Activated T-cell treated with anti-CD3 and anti-CD28 coated beads, Interleukin-2, amount 50 U/mL, for 72 hours (primary cell): ENCODE measurements around the gene CTF1. TPM values are rescaled to one million over a fixed set of nuclear protein-coding genes. Genes with fewer than 3 reads are reported as not detected.

Source experiments
- ATAC-seq, 2 donors: fragments of 150-1000 bp; cut with Tn5 transposase; replicated peaks in 1 of 2; 2 replicates each; pipeline ENCODE4 v1.10.0; 2021; ENCODE audit warnings: moderate library complexity in 2 of 2, mild to moderate bottlenecking in 1 of 2
- DNase-seq, 2 donors: peaks; one replicate each; pipeline ENCODE4 v3.0.0; 2021 to 2022; ENCODE audit warnings: mixed read lengths in 1 of 2
- H3K27ac Mint-ChIP-seq: one replicate; pipeline ENCODE4 v1.8.0; 2022; ENCODE audit warnings: mild to moderate bottlenecking, moderate library complexity, mixed read lengths
- H3K27me3 Mint-ChIP-seq: one replicate; pipeline ENCODE4 v1.8.0; 2022; ENCODE audit warnings: low read depth, mixed read lengths
- H3K36me3 Mint-ChIP-seq, 2 donors: one replicate each; pipeline ENCODE4 v1.8.0; 2022; ENCODE audit warnings: mixed read lengths in 2 of 2, mild to moderate bottlenecking in 1 of 2; ENCODE audit not compliant: insufficient read depth in 2 of 2
- H3K4me1 Mint-ChIP-seq: one replicate; pipeline ENCODE4 v1.8.0; 2022; ENCODE audit warnings: low read depth, mixed read lengths
- H3K4me3 Mint-ChIP-seq, 2 donors: one replicate each; pipeline ENCODE4 v1.8.0; 2022; ENCODE audit warnings: mild to moderate bottlenecking in 2 of 2, mixed read lengths in 2 of 2, moderate library complexity in 2 of 2
- H3K9me3 Mint-ChIP-seq, 2 donors: one replicate each; pipeline ENCODE4 v1.8.0; 2022; ENCODE audit warnings: mixed read lengths in 2 of 2
- total RNA-seq, 2 donors: library from RNA; stranded (reverse); gene quantifications; one replicate each; pipeline ENCODE4 v1.2.3, GENCODE V29; 2022

CTF1 gene
- total RNA-seq, 2 donors from 2014 or later: 0.25 to 0.72 TPM

GRCh38 chr16:30923554-30924075 is 27.2 kb downstream of the CTF1 start, which contains the start of gene FBXL19:
TSS of gene FBXL19 (plus strand) at chr16:30923572. CDS start at chr16:30925755, 2,183 bp downstream.
- Mint-ChIP-seq H3K36me3 (no peaks in the 10 kb centered on the region), H3K27ac (peak within 1 kb of the TSS; percentile 98), H3K9me3 (no peaks in the 10 kb centered on the region), H3K27me3 (no peaks in the 10 kb centered on the region), H3K4me3 (peak within 1 kb of the TSS; percentile 96 to 99), H3K4me1 (peaks cover 22% of the 10 kb centered on the region)
- ATAC-seq (no peak), DNase-seq (peak in 1 of 2 donors; percentile 17)

DNA sequence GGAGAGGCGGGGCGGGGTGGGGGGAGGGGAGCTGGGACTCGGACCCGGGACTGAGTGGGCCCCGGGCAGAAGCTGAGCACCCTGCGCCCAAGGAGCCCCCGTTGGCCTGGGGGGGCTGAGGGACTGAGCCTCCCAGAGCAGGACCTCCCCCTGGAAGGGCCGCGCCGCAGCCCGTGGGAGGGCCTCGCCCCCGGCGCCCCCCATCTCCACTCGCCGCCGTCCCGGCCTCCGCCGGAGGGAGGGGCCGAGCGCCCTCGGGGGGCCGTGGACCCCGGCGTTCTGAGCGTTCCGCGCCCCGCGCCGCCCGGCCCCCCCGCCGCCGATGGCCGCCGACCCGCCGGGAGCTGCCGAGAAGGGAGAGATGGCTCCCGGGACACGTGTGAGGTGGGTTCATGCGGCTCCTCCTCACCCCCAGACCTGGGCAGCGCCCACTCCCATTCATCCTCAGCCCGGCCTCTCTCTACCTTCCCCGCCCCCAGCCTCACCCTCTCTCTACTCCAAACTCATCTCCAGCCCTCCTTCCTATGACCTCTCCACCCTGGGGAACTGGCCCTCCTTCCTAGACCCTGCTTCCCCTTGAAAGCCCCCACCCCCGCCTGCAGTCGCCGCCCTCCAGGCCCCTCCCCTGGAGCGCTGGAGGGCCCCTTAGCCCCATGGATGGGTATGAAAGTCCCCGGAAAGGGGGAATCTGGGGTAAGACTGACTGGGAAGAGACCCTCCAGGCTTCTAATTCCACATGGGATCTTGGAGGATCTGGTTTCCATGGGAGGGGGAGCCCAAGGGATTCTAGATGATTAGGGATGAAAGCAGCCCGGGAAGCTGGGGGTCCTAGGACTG is 27.9 kb downstream of the CTF1 start:
- ATAC-seq: no peak
- peak in 1 of 2 donors; percentile 29 for DNase-seq
- Mint-ChIP-seq H3K4me1 (peaks cover 22% of the 10 kb centered on the region), H3K36me3 (no peaks in the 10 kb centered on the region), H3K9me3 (no peaks in the 10 kb centered on the region), H3K4me3 (peak overlapping the region; percentile 79 to 82), H3K27ac (peak overlapping the region; percentile 52), H3K27me3 (no peaks in the 10 kb centered on the region)

DNA sequence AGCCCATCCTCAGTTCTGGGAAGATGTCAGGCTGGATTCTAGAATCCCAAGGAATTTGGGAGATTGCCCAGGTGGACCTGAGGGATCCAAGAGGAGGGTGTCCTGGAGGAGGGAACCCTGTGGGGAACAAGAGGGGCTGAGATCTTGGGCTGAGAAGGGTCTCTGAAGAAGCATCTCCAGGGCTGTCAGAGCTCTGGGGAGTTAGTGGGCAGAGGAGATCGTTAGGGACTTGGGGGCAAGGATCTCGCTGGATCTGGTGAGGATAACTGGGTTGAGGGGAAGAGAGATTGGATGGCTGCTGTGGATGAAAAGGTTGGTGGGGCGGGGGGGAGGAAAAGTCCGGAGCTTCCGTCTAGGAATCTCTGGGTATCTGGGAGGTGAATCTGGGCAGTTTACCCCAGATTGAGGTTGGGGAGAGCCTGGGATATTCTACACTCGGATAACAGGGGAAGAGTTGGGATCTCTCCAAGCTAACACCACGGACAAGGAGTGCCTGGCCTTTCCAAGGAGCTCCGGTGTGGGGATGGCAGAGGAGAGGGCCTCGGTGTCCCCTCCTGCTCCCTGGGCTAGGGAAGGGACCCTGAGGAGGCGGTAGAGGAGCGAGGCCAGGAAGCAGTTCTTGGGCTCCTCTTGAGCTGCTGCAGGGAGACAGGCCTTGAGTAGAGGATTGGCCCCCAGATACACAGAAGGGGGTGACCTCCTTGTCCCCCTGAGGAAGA is 28.7 kb downstream of the CTF1 start:
- Mint-ChIP-seq H3K4me1 (peaks cover 22% of the 10 kb centered on the region), H3K27me3 (no peaks in the 10 kb centered on the region), H3K27ac (peak overlapping the region; percentile 52), H3K9me3 (no peaks in the 10 kb centered on the region), H3K4me3 (peak overlapping the region; percentile 79 to 82), H3K36me3 (no peaks in the 10 kb centered on the region)
- ATAC-seq (no peak), DNase-seq (no peak)

GRCh38 chr16:30925632-30925987 is 29.2 kb downstream of the CTF1 start:
- Mint-ChIP-seq H3K4me3 (no peak overlapping the region), H3K4me1 (peaks cover 22% of the 10 kb centered on the region), H3K9me3 (no peaks in the 10 kb centered on the region), H3K36me3 (no peaks in the 10 kb centered on the region), H3K27me3 (no peaks in the 10 kb centered on the region), H3K27ac (no peak overlapping the region)
- no peak for ATAC-seq
- no peak for DNase-seq

DNA sequence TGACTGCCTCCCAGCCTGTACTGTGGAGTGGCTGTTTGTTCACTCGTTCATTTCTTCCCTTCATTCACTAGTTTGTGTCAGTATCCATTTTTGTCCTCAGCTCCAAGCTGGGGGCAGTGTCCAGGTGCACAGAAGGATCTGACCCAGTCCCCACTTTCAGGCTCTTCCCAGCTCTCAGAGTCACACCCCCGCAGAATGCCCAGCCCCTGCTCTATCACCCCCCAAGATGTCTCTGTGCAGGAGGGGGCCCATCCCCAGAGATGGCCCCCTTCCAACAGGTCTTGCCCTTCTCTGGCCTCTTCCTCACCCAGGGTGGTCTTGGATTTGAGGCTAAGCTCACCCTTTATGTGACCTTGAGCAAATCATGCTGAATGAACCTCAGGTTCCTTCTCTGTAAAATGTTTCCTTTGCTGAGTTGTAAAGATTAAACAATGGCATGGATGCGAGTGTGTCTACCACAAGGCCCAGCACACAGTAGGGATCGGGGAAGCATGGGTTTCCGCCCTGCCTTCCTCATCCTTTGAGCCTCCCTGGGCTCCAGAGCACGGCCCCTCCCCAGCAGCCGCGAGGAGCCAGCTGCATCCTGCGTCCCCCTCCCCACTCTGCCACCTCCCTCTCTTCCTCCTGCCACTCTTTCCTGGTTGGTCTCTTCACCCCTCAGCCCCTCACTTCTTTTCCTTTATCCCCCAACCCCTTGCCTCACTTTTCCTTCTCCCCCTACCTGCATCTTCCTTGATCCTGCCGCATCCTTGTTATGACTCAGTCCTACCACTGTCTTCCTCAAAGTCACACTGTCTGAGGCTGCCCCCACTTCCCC is 29.8 kb downstream of the CTF1 start:
- no peak for DNase-seq
- no peaks in the 10 kb centered on the region for H3K9me3 Mint-ChIP-seq
- H3K4me3 Mint-ChIP-seq: peak overlapping the region; percentile 6 to 27
- H3K36me3 Mint-ChIP-seq: peaks cover 0 to 2% of the 10 kb centered on the region in 2 donors
- H3K4me1 Mint-ChIP-seq: peaks cover 17% of the 10 kb centered on the region
- ATAC-seq: no peak
- no peak overlapping the region for H3K27ac Mint-ChIP-seq
- H3K27me3 Mint-ChIP-seq: no peaks in the 10 kb centered on the region

- H3K4me1 Mint-ChIP-seq: peaks cover 9% of the 10 kb centered on the region
- no peak for ATAC-seq
- no peak for DNase-seq
- no peaks in the 10 kb centered on the region for H3K9me3 Mint-ChIP-seq
- H3K27ac Mint-ChIP-seq: no peak overlapping the region
- H3K36me3 Mint-ChIP-seq: peaks cover 0 to 2% of the 10 kb centered on the region in 2 donors
- H3K4me3 Mint-ChIP-seq: no peak overlapping the region
- no peaks in the 10 kb centered on the region for H3K27me3 Mint-ChIP-seq
Observed at GRCh38 chr16:30926937-30927788, 30.7 kb downstream of the CTF1 start.

DNA sequence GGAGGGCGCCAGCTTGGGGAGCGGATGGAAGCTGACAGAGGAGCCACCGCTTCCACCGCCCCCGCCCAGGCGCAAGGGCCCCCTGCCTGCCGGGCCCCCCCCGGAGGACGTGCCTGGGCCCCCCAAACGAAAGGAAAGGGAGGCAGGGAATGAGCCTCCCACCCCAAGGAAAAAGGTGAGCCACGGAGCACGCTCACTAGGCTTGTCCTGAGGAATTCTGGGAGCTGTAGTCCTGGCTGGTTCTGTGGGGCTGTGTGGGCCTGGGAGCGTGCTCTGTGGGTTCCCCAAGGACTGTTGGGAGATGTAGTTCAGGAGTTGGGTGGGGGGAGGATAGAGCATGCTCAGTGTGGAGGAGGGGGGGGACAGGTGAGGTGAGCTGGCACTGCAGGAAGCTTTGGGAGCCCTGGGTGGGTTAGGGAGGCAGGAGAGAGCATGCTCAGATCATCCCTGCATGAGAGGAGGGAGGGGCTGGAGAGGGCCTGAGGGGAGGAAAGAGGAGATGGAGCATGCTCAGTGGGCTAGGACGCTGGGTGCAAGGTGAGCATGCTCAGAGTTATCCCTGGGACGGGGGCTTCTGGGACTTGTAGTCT is 31.5 kb downstream of the CTF1 start:
- H3K36me3 Mint-ChIP-seq: peaks cover 0 to 5% of the 10 kb centered on the region in 2 donors
- peak in 1 of 2 donors; percentile 32 for DNase-seq
- H3K4me3 Mint-ChIP-seq: no peak overlapping the region
- H3K4me1 Mint-ChIP-seq: peaks cover 9% of the 10 kb centered on the region
- H3K27ac Mint-ChIP-seq: no peak overlapping the region
- no peaks in the 10 kb centered on the region for H3K27me3 Mint-ChIP-seq
- no peak for ATAC-seq
- H3K9me3 Mint-ChIP-seq: no peaks in the 10 kb centered on the region

GRCh38 chr16:30928390-30928789 is 32.0 kb downstream of the CTF1 start:
- H3K4me1 Mint-ChIP-seq: peaks cover 9% of the 10 kb centered on the region
- H3K4me3 Mint-ChIP-seq: no peak overlapping the region
- H3K27me3 Mint-ChIP-seq: no peaks in the 10 kb centered on the region
- H3K36me3 Mint-ChIP-seq: peaks cover 0 to 5% of the 10 kb centered on the region in 2 donors
- no peak for DNase-seq
- no peaks in the 10 kb centered on the region for H3K9me3 Mint-ChIP-seq
- no peak for ATAC-seq
- H3K27ac Mint-ChIP-seq: no peak overlapping the region

DNA sequence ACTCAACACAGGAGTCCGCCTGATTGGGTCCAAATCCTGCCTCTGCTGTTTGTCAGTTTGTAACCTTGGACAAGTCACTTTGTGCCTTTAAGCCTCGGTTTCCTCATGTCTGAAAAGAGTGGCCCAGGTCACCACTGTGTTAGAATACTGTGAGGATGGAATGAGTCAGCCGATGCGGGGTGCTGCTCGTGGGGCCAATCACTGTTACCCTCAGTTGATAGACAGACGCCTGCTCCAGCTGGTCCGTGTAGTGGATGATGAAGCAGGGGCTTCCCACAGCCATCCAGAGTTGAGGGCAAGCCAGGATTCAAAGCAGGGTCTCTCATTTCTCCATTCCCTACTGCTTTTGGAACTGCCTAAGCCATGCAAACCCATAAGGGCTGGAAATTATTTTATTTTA is 32.8 kb downstream of the CTF1 start:
- no peak overlapping the region for H3K27ac Mint-ChIP-seq
- H3K27me3 Mint-ChIP-seq: no peaks in the 10 kb centered on the region
- H3K4me3 Mint-ChIP-seq: no peak overlapping the region
- no peaks in the 10 kb centered on the region for H3K9me3 Mint-ChIP-seq
- no peak for DNase-seq
- H3K36me3 Mint-ChIP-seq: peaks cover 0 to 5% of the 10 kb centered on the region in 2 donors
- H3K4me1 Mint-ChIP-seq: peaks cover 9% of the 10 kb centered on the region
- peak in 1 of 2 donors; percentile 46 for ATAC-seq

DNA sequence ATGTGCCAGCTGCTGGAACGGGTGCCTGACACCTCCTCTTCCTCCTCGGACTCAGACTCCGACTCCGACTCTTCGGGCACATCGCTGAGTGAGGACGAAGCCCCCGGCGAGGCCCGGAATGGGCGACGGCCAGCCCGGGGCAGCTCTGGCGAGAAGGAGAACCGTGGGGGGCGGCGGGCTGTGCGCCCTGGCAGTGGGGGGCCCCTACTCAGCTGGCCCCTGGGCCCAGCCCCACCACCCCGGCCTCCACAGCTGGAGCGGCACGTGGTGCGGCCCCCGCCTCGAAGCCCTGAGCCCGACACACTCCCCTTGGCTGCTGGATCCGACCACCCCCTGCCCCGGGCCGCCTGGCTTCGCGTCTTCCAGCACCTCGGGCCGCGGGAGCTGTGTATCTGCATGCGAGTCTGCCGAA is 33.8 kb downstream of the CTF1 start:
- no peak overlapping the region for H3K4me3 Mint-ChIP-seq
- H3K9me3 Mint-ChIP-seq: no peaks in the 10 kb centered on the region
- DNase-seq (no peak), ATAC-seq (no peak)
- H3K27me3 Mint-ChIP-seq: no peaks in the 10 kb centered on the region
- peaks cover 9% of the 10 kb centered on the region for H3K4me1 Mint-ChIP-seq
- no peak overlapping the region for H3K27ac Mint-ChIP-seq
- peaks cover 0 to 5% of the 10 kb centered on the region in 2 donors for H3K36me3 Mint-ChIP-seq

GRCh38 chr16:30931068-30931650 is 34.7 kb downstream of the CTF1 start:
- Mint-ChIP-seq H3K4me3 (no peak overlapping the region), H3K36me3 (peaks cover 0 to 5% of the 10 kb centered on the region in 2 donors), H3K9me3 (no peaks in the 10 kb centered on the region), H3K27me3 (no peaks in the 10 kb centered on the region), H3K4me1 (peaks cover 12% of the 10 kb centered on the region), H3K27ac (no peak overlapping the region)
- DNase-seq: no peak
- no peak for ATAC-seq
